HG02763 (cell line): ENCODE data around the gene PRKD3.

Experiments
- ATAC-seq: cut with Tn5 transposase; IDR thresholded peaks from one replicate; pipeline ENCODE4 v1.9.1; 2021; ENCODE audit warnings: mild to moderate bottlenecking, moderate library complexity; ENCODE audit not compliant: unreplicated experiment

PRKD3 gene

GRCh38 chr2:37324786-37325624 lies at the start of gene PRKD3:
Gene PRKD3 (minus strand): TSS chr2:37324833. CDS start chr2:37316524, 8,309 bp downstream.
- peak; percentile 68 for ATAC-seq

GRCh38 chr2:37372000-37372399 lies 47.4 kb upstream of the PRKD3 start:
- no peak for ATAC-seq

GRCh38 chr2:37370666-37371065 lies 46.0 kb upstream of the PRKD3 start:
- no peak for ATAC-seq

- no peak for ATAC-seq
Observed at GRCh38 chr2:37367984-37368383, 43.4 kb upstream of the PRKD3 start.

GRCh38 chr2:37367310-37367709 lies 42.7 kb upstream of the PRKD3 start:
- no peak for ATAC-seq

- ATAC-seq: no peak
Observed at GRCh38 chr2:37366773-37367172, 42.1 kb upstream of the PRKD3 start.

- peak; percentile 77 for ATAC-seq
Observed at GRCh38 chr2:37365669-37366068, 41.0 kb upstream of the PRKD3 start.

- no peak for ATAC-seq
Observed at GRCh38 chr2:37364351-37364750, 39.7 kb upstream of the PRKD3 start.

- ATAC-seq: no peak
Observed at GRCh38 chr2:37361994-37362698, 37.5 kb upstream of the PRKD3 start.

- ATAC-seq: no peak
Observed at GRCh38 chr2:37361216-37361815, 36.7 kb upstream of the PRKD3 start.

GRCh38 chr2:37358466-37358865 lies 33.8 kb upstream of the PRKD3 start:
- ATAC-seq: no peak

- ATAC-seq: no peak
Observed at GRCh38 chr2:37357530-37357929, 32.9 kb upstream of the PRKD3 start.

GRCh38 chr2:37357069-37357468 lies 32.4 kb upstream of the PRKD3 start:
- no peak for ATAC-seq

- ATAC-seq: no peak
Observed at GRCh38 chr2:37356299-37356698, 31.7 kb upstream of the PRKD3 start.

GRCh38 chr2:37355735-37356134 lies 31.1 kb upstream of the PRKD3 start:
- ATAC-seq: no peak

GRCh38 chr2:37354531-37354930 lies 29.9 kb upstream of the PRKD3 start:
- ATAC-seq: no peak

- peak; percentile 77 for ATAC-seq
Observed at GRCh38 chr2:37350034-37350433, 25.4 kb upstream of the PRKD3 start.

GRCh38 chr2:37349231-37349860 lies 24.7 kb upstream of the PRKD3 start:
- ATAC-seq: no peak

- no peak for ATAC-seq
Observed at GRCh38 chr2:37348155-37348554, 23.5 kb upstream of the PRKD3 start.

- ATAC-seq: peak; percentile 58
Observed at GRCh38 chr2:37344453-37345361, 20.1 kb upstream of the PRKD3 start, which contains the start of gene QPCT. Gene QPCT (plus strand): TSS chr2:37344630. CDS start chr2:37344732, 102 bp downstream.
